GM13977 (cell line): ENCODE data around the gene AATK.

Source experiments
- DNase-seq: peaks from one replicate; pipeline ENCODE4 v3.0.0; 2012; ENCODE audit warnings: low spot score
- in situ Hi-C: fragments of 300-500 bp; cut with MboI; formaldehyde crosslinking; loops from one replicate; pipeline ENCODE4 v1.12.0; 2022; ENCODE audit warnings: low sequenced_read_pairs, low pct_unique_long_range_greater_than_20kb, mixed read lengths, inconsistent platforms; ENCODE audit not compliant: unreplicated experiment
- TF ChIP-seq, protein P1 (sequence below): IDR thresholded peaks from 2 replicates; pipeline ENCODE4 v1.5.1; 2012; ENCODE audit warnings: mild to moderate bottlenecking, control low read depth; ENCODE audit not compliant: insufficient read depth; ENCODE audit errors: extremely low read depth, missing control alignments

The AATK gene

DNA sequence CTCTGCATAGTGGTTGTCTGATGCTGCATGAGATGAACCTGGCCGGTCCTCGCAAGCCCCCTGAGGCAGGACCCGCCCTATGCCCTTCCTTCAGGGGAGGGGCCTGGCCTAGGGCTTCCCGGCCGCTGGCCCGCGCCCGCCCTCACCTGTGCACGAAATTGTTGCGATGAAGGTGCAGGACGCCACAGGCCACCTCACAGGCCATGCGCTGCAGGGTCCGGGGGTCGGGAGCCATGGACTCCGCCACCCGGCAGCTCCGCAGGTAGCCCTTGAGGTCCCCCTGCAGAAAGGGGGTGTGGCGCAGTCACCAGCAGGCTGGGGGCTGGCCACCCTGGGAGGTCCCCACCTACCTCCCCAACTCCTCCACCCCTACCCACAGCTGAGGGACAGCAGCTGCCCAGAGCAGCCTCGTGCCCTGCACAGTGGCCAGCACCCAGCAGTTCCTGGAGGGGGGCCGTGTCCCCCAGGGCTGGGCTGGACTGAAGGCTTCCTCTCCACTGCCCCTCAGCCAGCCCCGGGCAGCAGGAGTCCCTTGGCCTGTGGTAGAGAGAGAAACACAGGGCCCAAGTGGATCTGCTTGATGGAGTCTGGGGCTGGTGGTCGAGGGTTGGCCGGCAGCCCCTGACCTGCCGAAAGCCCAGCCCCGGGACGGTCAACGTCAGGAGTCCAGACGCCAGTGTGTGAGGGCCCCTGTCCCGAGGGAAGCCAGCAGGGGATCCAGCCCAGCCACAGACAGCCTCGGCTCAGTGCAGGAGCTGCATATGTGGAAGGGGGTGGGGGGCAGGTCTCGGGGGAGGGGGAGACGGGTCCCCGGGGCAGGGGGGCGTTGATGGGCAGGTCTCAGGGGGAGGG, 39.5 kb downstream of the AATK start:
- TF ChIP-seq, protein P1, sequence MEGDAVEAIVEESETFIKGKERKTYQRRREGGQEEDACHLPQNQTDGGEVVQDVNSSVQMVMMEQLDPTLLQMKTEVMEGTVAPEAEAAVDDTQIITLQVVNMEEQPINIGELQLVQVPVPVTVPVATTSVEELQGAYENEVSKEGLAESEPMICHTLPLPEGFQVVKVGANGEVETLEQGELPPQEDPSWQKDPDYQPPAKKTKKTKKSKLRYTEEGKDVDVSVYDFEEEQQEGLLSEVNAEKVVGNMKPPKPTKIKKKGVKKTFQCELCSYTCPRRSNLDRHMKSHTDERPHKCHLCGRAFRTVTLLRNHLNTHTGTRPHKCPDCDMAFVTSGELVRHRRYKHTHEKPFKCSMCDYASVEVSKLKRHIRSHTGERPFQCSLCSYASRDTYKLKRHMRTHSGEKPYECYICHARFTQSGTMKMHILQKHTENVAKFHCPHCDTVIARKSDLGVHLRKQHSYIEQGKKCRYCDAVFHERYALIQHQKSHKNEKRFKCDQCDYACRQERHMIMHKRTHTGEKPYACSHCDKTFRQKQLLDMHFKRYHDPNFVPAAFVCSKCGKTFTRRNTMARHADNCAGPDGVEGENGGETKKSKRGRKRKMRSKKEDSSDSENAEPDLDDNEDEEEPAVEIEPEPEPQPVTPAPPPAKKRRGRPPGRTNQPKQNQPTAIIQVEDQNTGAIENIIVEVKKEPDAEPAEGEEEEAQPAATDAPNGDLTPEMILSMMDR = no peak
- DNase-seq = no peak
- in situ Hi-C loops = no loop called here

DNA sequence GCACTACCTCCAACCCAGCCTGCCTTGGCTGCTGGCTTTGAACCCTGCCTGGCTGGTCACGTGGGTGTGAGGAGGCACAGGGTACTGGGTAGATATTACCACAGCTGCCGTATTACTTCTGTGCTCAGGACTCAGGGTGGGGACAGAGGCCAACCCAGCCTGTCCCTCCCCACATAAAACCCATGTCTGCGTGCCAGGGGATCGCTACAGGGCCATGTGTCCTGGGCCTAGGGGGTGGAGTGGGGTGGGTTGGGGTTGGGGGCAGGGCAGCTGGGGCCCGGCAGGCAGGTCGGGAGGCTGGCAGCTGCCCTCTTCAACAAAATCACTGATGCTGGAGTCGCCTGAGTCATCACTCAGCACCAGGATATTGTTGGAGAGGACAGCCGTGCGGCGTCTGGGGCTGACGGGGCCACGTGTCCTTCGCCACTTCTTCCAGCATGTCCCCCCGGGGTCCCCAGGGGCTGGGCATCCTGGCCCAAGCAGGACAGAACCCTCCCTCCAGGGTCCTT, 40.4 kb downstream of the AATK start:
- no peak for DNase-seq
- TF ChIP-seq, protein P1 = no peak
- in situ Hi-C loops = no loop called here

DNA sequence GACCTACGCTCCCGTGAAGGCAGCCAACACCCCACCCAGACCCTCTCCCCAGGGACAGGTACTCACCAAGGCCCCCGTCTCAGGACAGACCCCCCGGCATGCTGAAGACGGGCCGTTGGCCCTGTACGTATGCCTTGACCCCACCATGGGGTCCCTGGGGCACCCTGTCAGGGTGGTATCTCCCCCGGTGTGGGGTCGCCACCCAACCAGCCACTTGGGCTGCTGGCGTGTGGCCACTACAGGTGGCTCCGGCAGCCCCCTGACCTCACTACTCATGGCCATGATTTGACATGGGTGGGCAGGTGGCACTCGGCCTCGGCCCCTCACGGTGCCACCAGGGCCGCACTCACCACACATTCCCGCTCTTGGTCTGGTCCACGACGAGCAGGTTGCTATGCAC, 41.6 kb downstream of the AATK start:
- no peak for DNase-seq
- TF ChIP-seq, protein P1 = no peak
- in situ Hi-C loops = no loop called here

DNA sequence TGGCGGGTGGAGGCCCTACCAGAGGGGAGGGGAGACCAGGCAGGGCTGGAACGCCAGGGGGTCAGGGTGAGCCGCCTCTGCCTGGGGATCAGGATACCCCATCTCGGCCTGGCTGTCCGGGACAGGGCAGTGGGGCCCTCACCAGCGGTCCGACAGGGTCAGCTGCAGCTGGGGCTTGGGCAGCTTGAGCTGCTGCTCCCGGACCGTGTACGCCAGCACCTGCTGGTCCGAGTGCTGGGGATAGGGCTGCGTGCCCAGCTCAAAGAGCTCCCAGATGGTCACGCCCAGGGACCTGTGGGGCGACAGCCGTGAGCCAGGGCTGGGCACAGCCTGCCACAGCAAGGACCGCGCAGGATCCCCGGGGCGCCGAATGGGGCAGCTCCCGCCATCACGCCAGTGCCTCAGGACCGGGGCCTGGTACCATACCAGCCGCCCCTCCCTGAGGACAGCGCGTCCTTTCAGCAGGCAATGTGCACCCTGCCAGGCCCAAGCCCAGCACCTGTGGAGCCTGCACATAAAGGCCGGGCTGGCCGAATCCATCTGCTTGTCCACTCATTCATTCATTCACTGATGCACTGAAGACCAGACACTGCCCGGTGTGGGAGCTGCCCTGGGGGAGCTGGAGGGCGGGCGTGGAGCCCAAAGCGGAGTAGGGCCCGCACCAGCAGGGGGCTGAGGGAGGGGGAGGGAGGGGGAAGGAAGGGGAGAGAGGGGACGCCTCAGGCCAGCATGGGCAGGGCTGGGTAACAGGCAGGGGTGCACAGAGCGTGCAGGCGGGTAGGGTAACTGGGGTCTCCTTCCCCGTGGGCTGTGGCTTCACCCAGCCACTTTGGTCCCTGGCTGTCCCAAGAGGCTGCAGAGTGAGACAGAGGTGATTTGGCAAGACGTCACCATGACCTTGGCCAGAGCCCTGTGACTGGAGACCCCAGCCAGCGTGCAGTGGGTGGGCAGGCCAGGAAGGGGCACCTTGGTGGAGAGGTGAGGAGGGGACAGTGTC, 42.7 kb downstream of the AATK start:
- no peak for DNase-seq
- TF ChIP-seq, protein P1 = no peak
- in situ Hi-C loops = no loop called here

DNA sequence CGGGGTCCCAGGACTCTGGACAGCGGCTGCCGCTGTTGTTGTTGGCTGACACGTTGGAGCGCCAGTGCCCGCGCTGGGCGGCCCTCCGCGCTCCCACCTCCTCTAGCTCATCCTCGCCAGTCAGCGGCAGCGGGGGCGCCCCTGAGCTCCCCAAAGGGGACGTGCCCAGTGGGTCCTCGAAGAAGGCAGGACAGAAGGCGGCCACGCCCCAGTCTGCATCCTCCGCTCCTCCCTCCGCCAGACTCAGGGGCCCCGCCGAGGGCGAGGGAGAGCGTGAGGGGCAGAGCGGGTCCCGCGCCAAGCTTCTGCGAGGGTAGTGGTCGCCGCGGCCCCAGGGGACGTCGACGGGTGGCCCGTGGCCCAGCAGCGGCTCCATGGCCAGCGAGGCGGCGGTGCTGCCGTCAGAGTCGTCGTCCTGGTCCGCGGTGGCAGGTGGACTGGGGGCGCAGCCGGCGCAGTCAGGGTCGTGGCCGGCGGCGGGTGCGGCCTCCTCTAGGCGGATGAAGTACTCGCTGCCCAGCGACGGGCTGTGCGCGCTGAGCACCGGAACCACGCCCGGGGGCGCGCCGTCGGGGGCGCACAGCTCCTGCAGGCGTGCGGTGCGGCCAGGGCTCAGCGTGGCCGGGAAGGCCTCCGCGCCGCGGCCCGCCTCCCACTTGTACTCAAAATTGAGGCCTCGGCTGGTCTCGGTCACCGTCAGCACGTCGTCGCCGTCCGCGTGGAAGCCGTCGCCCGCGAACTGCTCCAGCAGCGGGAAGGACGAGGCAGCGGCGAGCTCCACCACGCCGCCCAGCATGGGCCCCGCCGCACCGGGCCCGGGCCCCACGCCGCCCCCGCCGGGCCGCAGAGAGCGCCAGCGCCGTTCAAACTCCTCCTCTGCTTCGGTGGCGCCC, 43.9 kb downstream of the AATK start:
- TF ChIP-seq, protein P1 = no peak
- in situ Hi-C loops = no loop called here
- DNase-seq = no peak
